Sigmoid colon (tissue), 7 donors: ENCODE results near the gene PTPRA. TPM values are rescaled to one million over a fixed set of nuclear protein-coding genes. Genes with fewer than 3 reads are reported as not detected.

Experiments used
- DNase-seq: peaks from one replicate; pipeline ENCODE4 v3.0.0-alpha.2; 2019
- H3K27ac ChIP-seq, 4 donors: fragments of 200-600 bp; sonication (generic); one replicate each; pipeline ENCODE4 v1.5.1; 2016 to 2019; ENCODE audit warnings: mild to moderate bottlenecking in 1 of 4
- H3K27me3 ChIP-seq, 3 donors: fragments of 200-600 bp; sonication (generic); one replicate each; pipeline ENCODE4 v1.5.1; 2019; ENCODE audit warnings: mild to moderate bottlenecking in 1 of 3
- H3K36me3 ChIP-seq, 4 donors: fragments of 200-600 bp; sonication (generic); one replicate each; pipeline ENCODE4 v1.5.1; 2016 to 2019
- H3K4me1 ChIP-seq, 4 donors: fragments of 200-600 bp; sonication (generic); one replicate each; pipeline ENCODE4 v1.5.1; 2017 to 2019
- H3K4me3 ChIP-seq, 4 donors: fragments of 200-600 bp; sonication (generic); one replicate each; pipeline ENCODE4 v1.5.1; 2017 to 2019; ENCODE audit warnings: mild to moderate bottlenecking in 2 of 4, moderate library complexity in 1 of 4
- H3K9me3 ChIP-seq, 4 donors: fragments of 200-600 bp in 3 of 4; sonication (generic) in 3 of 4; one replicate each; pipeline versions ENCODE4 v1.5.1 to v1.6.1; 2013 to 2019
- CTCF ChIP-seq, 4 experiments: fragments of 450-650 bp in 3 of 4; fragments of 200-600 bp in 1 of 4; IDR thresholded peaks; one replicate each; pipeline ENCODE4 v1.5.1; 2016 to 2019; ENCODE audit warnings: antibody characterized with exemption in 4 of 4, mild to moderate bottlenecking in 3 of 4, moderate library complexity in 2 of 4
- EP300 ChIP-seq, 4 donors: sonication (generic); formaldehyde crosslinking; IDR thresholded peaks; one replicate each; pipeline ENCODE4 v1.6.1; 2017; ENCODE audit warnings: antibody characterized with exemption in 4 of 4
- POLR2A ChIP-seq, 2 donors: fragments of 450-650 bp; IDR thresholded peaks; one replicate each; pipeline ENCODE4 v1.6.1; 2016; ENCODE audit warnings: antibody characterized with exemption in 2 of 2, mild to moderate bottlenecking in 2 of 2, moderate library complexity in 2 of 2
- POLR2AphosphoS5 ChIP-seq, 4 donors: sonication (generic); formaldehyde crosslinking; IDR thresholded peaks; one replicate each; pipeline ENCODE4 v1.6.1; 2017; ENCODE audit warnings: antibody characterized with exemption in 4 of 4
- WGBS, 2 donors: extraction: QIAGEN DNeasy Blood & Tissue Kit; methylation state at CpG; one replicate each; pipeline ENCODE4 v1.1.7; 2013; 5-methylcytosine and 5-hydroxymethylcytosine counted together
- intact Hi-C: fragments of 100-400 bp; cut with DNase I; formaldehyde crosslinking; loops from one replicate; pipeline ENCODE4 v1.15.1; 2023
- polyA plus RNA-seq, 3 donors: library from polyadenylated mRNA; stranded (reverse); fragments of 200-250 nt; gene quantifications; one replicate each; pipeline ENCODE4 v1.2.3, GENCODE V29; 2013
- total RNA-seq, 4 donors: library from RNA; depleted of rRNA; stranded (reverse); fragments of >200 nt; gene quantifications; one replicate each; pipeline ENCODE4 v1.1.0, GENCODE V29; 2016
- donor health status: healthy with polysubstance abuse.
- donor health status: Bipolar disorder and iron deficiency.
- donor health status: healthy.

The PTPRA gene
- total and polyA plus RNA-seq, 7 donors, result 10.2 to 86.4 (median 62.0) TPM

GRCh38 chr20:2833761-2834160 is 39.5 kb upstream of the PTPRA start:
- DNase-seq, result no peak
- Histone ChIP-seq H3K27ac (no peak overlapping the region), H3K27me3 (peaks cover 0 to 6% (median 0%) of the 10 kb centered on the region in 3 donors), H3K4me3 (no peak overlapping the region), H3K4me1 (no peaks in the 10 kb centered on the region), H3K36me3 (peaks cover 0 to 24% (median 0%) of the 10 kb centered on the region in 4 donors), H3K9me3 (no peaks in the 10 kb centered on the region)
- TF ChIP-seq POLR2A (IDR thresholded peaks at IDR 0.05) (no peak), POLR2AphosphoS5 (IDR thresholded peaks at IDR 0.05) (no peak), CTCF (IDR thresholded peaks at IDR 0.05) (no peak), EP300 (IDR thresholded peaks at IDR 0.05) (no peak)
- intact Hi-C loops, result no loop called here
- WGBS, 2 donors, result 78 to 80% methylated on average over 1 of the region's 1 CpG

GRCh38 chr20:2834401-2835110 is 38.7 kb upstream of the PTPRA start:
- Histone ChIP-seq H3K9me3 (no peaks in the 10 kb centered on the region), H3K4me1 (peaks cover 0 to 5% (median under 1%) of the 10 kb centered on the region in 4 donors), H3K27me3 (peaks cover 0 to 6% (median 0%) of the 10 kb centered on the region in 3 donors), H3K27ac (no peak overlapping the region), H3K36me3 (peaks cover 0 to 24% (median 0%) of the 10 kb centered on the region in 4 donors), H3K4me3 (no peak overlapping the region)
- intact Hi-C loops, result loop anchor here (5.0 kb wide), 1 partner anchor 362 kb away; the partner anchor contains the start of gene SNRPB
- no peak for DNase-seq
- TF ChIP-seq POLR2AphosphoS5 (IDR thresholded peaks at IDR 0.05) (no peak), POLR2A (IDR thresholded peaks at IDR 0.05) (no peak), CTCF (IDR thresholded peaks at IDR 0.05) (no peak), EP300 (IDR thresholded peaks at IDR 0.05) (no peak)
- 93 to 97% methylated on average over 14 of the region's 14 CpGs for WGBS, 2 donors

- Histone ChIP-seq H3K27me3 (no peaks in the 10 kb centered on the region), H3K27ac (no peak overlapping the region), H3K9me3 (no peaks in the 10 kb centered on the region), H3K4me3 (no peak overlapping the region), H3K36me3 (peaks cover 0 to 24% (median 0%) of the 10 kb centered on the region in 4 donors), H3K4me1 (peaks cover 0 to 12% (median 4%) of the 10 kb centered on the region in 4 donors)
- intact Hi-C loops, result loop anchor here (5.0 kb wide), 1 partner anchor 363 kb away; the partner anchor contains the start of gene SNRPB
- 93 to 96% methylated on average over 6 of the region's 6 CpGs for WGBS, 2 donors
- TF ChIP-seq CTCF (IDR thresholded peaks at IDR 0.05) (no peak), POLR2AphosphoS5 (IDR thresholded peaks at IDR 0.05) (no peak), POLR2A (IDR thresholded peaks at IDR 0.05) (no peak), EP300 (IDR thresholded peaks at IDR 0.05) (no peak)
- no peak for DNase-seq
Observed at GRCh38 chr20:2835331-2835796, 37.9 kb upstream of the PTPRA start.

- WGBS, 2 donors, result 88% methylated on average over 5 of the region's 5 CpGs
- Histone ChIP-seq H3K27me3 (no peaks in the 10 kb centered on the region), H3K27ac (no peak overlapping the region), H3K9me3 (no peaks in the 10 kb centered on the region), H3K4me3 (no peak overlapping the region), H3K36me3 (peaks cover 0 to 24% (median 0%) of the 10 kb centered on the region in 4 donors), H3K4me1 (peaks cover 0 to 12% (median 4%) of the 10 kb centered on the region in 4 donors)
- DNase-seq, result no peak
- intact Hi-C loops, result loop anchor here (5.0 kb wide), 1 partner anchor 364 kb away; the partner anchor contains the start of gene SNRPB
- TF ChIP-seq POLR2A (IDR thresholded peaks at IDR 0.05), result no peak
- TF ChIP-seq POLR2AphosphoS5 (IDR thresholded peaks at IDR 0.05), result no peak
- no peak for TF ChIP-seq CTCF (IDR thresholded peaks at IDR 0.05)
- TF ChIP-seq EP300 (IDR thresholded peaks at IDR 0.05), result no peak
Observed at GRCh38 chr20:2836035-2836434, 37.2 kb upstream of the PTPRA start.
